Bronchial epithelial cell (primary cell): Measurements from ENCODE around the gene PCP2. TPM values are rescaled to one million over a fixed set of nuclear protein-coding genes. Genes with fewer than 3 reads are reported as not detected.
A peak's percentile ranks its signal among the peaks of the same experiment; 100 is the strongest.

Experiments used
- DNase-seq: peaks from one replicate; pipeline ENCODE4 v3.0.0-alpha.2; 2010; ENCODE audit warnings: low read depth
- FAIRE-seq: peaks from 2 replicates; lab custom pipeline; 2011; peaks lifted over from hg19 to GRCh38; lab: Jason Lieb, UNC
- H3K27me3 ChIP-seq: 2 replicates; pipeline ENCODE4 v1.5.1; 2011; ENCODE audit warnings: low read length; ENCODE audit not compliant: control insufficient read depth, insufficient read depth
- H3K36me3 ChIP-seq: 2 replicates; pipeline ENCODE4 v1.5.1; 2011; ENCODE audit warnings: low read length; ENCODE audit not compliant: control insufficient read depth, insufficient read depth
- H3K4me3 ChIP-seq: 2 replicates; pipeline ENCODE4 v1.5.1; 2011; ENCODE audit warnings: mild to moderate bottlenecking, low read depth, low read length, control low read depth
- CTCF ChIP-seq: IDR thresholded peaks from 2 replicates; pipeline ENCODE4 v1.5.1; 2011; ENCODE audit warnings: mild to moderate bottlenecking, moderate library complexity, low read length, control low read depth, inconsistent platforms; ENCODE audit not compliant: insufficient read depth, severe bottlenecking
- total RNA-seq: library from RNA; depleted of rRNA; stranded (reverse); fragments of >200 nt; gene quantifications from 2 replicates; pipeline ENCODE4 v1.2.1, GENCODE V29; 2014

Gene PCP2
- total RNA-seq, 1 donor from 2014 or later = not detected

GRCh38 chr19:7606289-7606688, 27.2 kb downstream of the PCP2 start:
- no peak for FAIRE-seq
- DNase-seq = no peak
- Histone ChIP-seq H3K36me3 (peaks cover 5% of the 10 kb centered on the region), H3K27me3 (no peaks in the 10 kb centered on the region), H3K4me3 (no peak overlapping the region)
- no peak for TF ChIP-seq CTCF

- DNase-seq (peak; percentile 28), FAIRE-seq (no peak)
- H3K27me3 ChIP-seq = no peaks in the 10 kb centered on the region
- no peak overlapping the region for H3K4me3 ChIP-seq
- TF ChIP-seq CTCF = no peak
- H3K36me3 ChIP-seq = peaks cover 5% of the 10 kb centered on the region
Observed at GRCh38 chr19:7605490-7606222, 27.9 kb downstream of the PCP2 start.

- no peak for DNase-seq
- FAIRE-seq = no peak
- no peaks in the 10 kb centered on the region for H3K27me3 ChIP-seq
- TF ChIP-seq CTCF = no peak
- peaks cover 5% of the 10 kb centered on the region for H3K36me3 ChIP-seq
- no peak overlapping the region for H3K4me3 ChIP-seq
Observed at GRCh38 chr19:7603919-7604318, 29.6 kb downstream of the PCP2 start.

- DNase-seq (no peak), FAIRE-seq (no peak)
- no peak overlapping the region for H3K4me3 ChIP-seq
- H3K27me3 ChIP-seq = no peaks in the 10 kb centered on the region
- H3K36me3 ChIP-seq = peaks cover 3% of the 10 kb centered on the region
- no peak for TF ChIP-seq CTCF
Observed at GRCh38 chr19:7602935-7603497, 30.5 kb downstream of the PCP2 start.

GRCh38 chr19:7602240-7602934, 31.1 kb downstream of the PCP2 start:
- H3K4me3 ChIP-seq = no peak overlapping the region
- DNase-seq (no peak), FAIRE-seq (no peak)
- no peak for TF ChIP-seq CTCF
- no peaks in the 10 kb centered on the region for H3K36me3 ChIP-seq
- no peaks in the 10 kb centered on the region for H3K27me3 ChIP-seq
